EH (cell line): ENCODE measurements around the gene NMNAT2.

ENCODE experiments used
- DNase-seq: peaks from one replicate; pipeline ENCODE4 v3.0.0-alpha.2; 2015; ENCODE audit warnings: low read depth

The NMNAT2 gene

GRCh38 chr1:183236158-183236725 lies 181.9 kb downstream of the NMNAT2 start:
- no peak for DNase-seq

DNA sequence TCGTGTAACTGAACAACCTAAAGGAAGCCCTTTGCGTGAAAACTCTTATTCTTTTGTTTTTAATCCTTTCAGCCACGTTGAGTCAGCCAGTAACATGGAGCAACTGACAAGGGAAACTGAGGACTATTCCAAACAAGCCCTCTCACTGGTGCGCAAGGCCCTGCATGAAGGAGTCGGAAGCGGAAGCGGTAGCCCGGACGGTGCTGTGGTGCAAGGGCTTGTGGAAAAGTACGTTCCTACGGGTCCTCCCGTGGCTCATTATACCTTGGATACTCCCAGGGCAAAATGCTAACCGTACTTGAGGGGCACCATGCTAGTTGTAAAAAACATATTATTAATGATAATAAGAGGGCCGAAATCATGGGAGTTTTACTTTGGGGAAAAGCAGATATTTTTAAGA lies 182.7 kb downstream of the NMNAT2 start:
- no peak for DNase-seq

- peak; percentile 98 for DNase-seq
These were observed 183.3 kb downstream of the NMNAT2 start for GRCh38 chr1:183234660-183235476.

- no peak for DNase-seq
These were observed 185.1 kb downstream of the NMNAT2 start for GRCh38 chr1:183233113-183233512.

- DNase-seq, result no peak
These were observed 186.6 kb downstream of the NMNAT2 start for GRCh38 chr1:183231545-183231944.

GRCh38 chr1:183230413-183230812 lies 187.8 kb downstream of the NMNAT2 start:
- peak; percentile 82 for DNase-seq

DNA sequence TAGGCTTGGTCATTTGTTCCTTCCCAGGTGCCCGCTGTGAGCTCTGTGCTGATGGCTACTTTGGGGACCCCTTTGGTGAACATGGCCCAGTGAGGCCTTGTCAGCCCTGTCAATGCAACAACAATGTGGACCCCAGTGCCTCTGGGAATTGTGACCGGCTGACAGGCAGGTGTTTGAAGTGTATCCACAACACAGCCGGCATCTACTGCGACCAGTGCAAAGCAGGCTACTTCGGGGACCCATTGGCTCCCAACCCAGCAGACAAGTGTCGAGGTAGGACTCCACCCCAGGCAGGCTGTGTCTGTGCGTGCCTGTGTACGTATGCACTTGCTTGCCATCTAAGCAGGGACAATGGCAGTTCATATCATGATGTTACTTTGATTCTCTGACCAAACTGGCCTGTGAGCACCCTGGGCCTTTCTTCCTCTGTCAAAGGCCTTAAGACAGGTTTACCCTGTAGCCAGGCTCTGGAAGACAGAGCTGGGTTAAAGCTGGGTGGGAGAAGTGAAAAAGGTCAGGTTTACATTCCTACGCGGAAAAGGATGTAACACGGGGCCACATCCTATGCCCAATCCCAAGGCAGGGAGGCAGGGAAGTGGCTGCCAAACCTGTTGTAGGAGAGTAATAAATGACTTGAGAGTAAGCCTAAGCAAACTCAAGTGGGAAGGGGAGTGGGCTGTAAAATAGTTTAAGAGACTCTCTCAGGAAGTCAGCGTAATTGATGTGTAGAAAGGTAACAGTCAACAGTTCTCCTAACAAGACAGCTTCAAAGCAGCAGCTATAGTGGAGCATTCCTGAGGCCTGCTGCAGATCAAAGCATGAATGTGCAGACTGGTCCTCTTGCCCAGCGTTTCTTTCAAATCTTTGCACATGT lies 189.6 kb downstream of the NMNAT2 start:
- DNase-seq, result no peak

DNA sequence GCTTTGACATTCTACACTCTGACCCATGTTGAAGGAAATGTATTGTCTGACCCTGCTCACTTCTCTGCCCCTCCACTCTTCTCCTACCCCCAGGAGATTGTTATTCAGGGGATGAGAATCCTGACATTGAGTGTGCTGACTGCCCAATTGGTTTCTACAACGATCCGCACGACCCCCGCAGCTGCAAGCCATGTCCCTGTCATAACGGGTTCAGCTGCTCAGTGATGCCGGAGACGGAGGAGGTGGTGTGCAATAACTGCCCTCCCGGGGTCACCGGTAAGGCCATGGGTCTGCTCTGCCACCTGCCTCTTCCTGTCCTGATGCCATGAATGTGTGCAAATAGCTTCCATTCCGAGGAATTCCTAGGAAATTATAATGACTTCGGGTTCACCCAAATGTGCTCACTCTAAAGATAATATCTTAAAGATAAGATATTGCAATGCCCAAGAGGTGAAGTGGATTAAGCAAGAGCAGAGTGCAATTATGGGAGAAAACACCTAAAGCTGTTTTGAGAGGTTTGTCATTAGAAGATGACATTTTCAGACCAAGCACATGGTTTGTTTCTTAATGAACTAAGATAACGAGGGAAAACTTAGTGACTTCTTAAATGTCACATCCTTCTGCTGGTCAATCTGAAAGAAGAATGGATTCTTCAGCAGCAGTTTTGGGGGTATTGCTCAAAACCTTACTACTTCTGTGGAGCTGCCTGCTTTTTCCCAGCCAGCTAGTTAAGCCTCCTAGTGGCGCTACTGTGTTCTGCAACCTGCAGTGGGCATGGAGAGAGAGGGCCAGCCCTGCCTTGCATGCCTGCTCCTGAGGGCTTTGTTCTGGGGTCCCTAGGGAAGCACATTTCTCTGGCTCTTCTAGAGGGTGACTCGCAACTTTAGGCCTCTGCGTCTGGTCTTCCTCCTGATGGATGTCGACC lies 190.5 kb downstream of the NMNAT2 start:
- peak; percentile 56 for DNase-seq

- DNase-seq, result no peak
These were observed 191.2 kb downstream of the NMNAT2 start for GRCh38 chr1:183226963-183227362.

GRCh38 chr1:183226361-183226760 lies 191.8 kb downstream of the NMNAT2 start:
- no peak for DNase-seq

DNA sequence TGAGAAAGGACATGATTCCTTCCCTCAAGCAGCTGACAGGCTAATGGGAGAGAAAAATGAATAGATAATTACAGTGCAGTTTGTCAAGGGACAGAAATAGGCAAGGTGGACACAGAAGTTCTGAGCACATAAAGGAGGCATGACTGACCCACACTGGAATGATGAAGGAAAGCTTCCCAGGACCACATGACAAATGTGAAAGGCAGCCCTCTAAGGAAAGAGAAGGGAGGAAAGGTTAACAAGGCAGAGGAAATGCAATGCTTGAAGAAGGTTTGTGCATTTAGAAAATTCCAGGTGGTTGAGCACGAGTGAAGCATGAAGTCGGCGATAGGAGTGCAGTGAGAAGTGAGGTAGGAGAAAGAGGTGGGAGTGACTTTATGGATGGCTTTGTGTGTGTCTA lies 194.7 kb downstream of the NMNAT2 start:
- DNase-seq, result peak; percentile 74

DNA sequence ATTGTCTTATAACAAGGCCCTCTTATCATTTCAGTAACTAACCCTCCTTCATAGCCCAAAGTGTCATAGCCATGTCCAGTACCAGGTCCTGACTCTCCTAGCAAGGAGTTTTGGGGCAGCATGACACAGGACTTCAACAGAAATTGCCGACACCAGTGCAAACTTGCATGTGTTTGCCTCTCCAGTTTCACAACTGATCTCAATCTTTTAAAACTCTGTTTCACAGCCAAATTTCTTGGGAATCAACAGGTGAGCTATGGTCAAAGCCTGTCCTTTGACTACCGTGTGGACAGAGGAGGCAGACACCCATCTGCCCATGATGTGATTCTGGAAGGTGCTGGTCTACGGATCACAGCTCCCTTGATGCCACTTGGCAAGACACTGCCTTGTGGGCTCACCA lies 195.3 kb downstream of the NMNAT2 start:
- DNase-seq, result no peak

- DNase-seq, result no peak
These were observed 198.6 kb downstream of the NMNAT2 start for GRCh38 chr1:183219616-183220009.

- DNase-seq, result peak; percentile 32
These were observed 199.1 kb downstream of the NMNAT2 start for GRCh38 chr1:183218971-183219615.

DNA sequence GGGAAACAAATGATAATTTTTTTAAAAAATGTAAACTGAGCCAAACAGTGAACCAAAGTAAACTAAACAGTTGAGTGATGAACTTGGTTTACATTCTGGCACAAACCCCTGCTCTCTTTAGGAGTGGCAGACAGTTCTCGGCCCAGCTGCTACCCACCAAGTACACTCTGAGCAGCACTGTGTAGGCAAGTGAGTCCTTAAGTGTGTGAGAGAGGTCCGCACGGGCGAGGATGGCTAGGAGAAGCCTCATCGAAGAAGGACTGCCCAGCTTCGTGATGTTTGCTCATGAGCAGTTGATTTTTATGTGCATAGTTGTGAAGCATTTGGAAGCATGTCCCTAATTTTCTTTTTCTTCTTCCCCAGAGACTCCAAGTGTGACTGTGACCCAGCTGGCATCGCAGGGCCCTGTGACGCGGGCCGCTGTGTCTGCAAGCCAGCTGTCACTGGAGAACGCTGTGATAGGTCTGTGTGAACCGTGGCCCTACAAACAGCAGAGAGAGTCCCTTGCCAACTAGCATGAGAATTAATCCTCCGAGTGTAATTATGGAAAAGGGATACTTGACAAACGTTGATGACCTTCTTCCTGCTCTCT lies 200.1 kb downstream of the NMNAT2 start:
- no peak for DNase-seq

DNA sequence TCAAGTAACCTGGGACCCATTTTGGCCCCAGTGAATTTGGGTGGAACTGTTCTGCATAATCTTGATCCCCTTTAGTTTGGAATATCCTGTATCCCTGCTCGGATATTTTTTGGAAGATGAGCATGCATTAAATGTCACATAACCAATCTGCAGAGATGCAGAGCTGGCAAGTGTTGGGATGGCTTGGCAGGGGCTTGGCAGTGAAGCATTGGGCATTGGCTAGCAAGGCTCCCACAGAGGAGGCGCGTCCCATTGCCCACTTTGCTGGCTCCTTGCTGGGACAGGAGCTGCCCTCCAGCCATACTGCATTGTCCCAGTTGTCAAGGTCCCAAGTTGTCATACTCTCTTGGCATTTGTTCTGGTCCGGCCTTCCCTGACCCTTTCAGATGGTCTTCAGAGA lies 202.2 kb downstream of the NMNAT2 start:
- DNase-seq, result no peak

DNA sequence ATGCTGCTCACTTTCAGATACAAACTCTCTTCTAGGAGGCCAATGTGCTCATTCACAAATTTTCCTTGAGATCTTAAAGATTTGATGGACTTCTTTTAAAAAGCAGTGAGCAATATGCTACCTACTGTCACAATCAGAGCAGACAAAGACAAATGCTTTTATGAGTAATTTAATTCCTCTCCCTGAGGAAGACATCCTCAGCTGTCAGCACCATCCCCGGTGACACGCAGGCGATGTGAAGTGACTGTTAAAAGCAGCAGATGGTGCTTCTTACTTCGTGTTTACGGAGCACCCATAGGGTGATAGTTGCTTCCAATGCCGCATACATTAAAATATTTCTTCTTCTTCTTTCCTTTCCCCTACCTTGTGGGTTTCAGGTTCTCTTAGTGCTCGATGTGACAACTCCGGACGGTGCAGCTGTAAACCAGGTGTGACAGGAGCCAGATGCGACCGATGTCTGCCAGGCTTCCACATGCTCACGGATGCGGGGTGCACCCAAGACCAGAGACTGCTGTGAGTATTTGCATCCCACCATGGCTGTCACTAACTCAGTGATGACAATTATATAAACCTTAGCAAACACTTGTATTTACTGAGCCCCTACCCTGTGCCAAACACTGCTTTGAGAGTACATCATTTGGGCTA lies 203.0 kb downstream of the NMNAT2 start:
- peak; percentile 7 for DNase-seq

- DNase-seq, result peak; percentile 16
These were observed 203.9 kb downstream of the NMNAT2 start for GRCh38 chr1:183214021-183214970.

GRCh38 chr1:183212870-183213269 lies 205.3 kb downstream of the NMNAT2 start:
- DNase-seq, result no peak
